ENCODE results near the gene KRT78. TPM values are rescaled to one million over a fixed set of nuclear protein-coding genes. Genes with fewer than 3 reads are reported as not detected.

The KRT78 gene
- total and polyA plus RNA-seq, 9 of the 15 experiments (the other 6 are each of a cell fraction or from before 2014, with no cell fraction given), result not detected

DNA sequence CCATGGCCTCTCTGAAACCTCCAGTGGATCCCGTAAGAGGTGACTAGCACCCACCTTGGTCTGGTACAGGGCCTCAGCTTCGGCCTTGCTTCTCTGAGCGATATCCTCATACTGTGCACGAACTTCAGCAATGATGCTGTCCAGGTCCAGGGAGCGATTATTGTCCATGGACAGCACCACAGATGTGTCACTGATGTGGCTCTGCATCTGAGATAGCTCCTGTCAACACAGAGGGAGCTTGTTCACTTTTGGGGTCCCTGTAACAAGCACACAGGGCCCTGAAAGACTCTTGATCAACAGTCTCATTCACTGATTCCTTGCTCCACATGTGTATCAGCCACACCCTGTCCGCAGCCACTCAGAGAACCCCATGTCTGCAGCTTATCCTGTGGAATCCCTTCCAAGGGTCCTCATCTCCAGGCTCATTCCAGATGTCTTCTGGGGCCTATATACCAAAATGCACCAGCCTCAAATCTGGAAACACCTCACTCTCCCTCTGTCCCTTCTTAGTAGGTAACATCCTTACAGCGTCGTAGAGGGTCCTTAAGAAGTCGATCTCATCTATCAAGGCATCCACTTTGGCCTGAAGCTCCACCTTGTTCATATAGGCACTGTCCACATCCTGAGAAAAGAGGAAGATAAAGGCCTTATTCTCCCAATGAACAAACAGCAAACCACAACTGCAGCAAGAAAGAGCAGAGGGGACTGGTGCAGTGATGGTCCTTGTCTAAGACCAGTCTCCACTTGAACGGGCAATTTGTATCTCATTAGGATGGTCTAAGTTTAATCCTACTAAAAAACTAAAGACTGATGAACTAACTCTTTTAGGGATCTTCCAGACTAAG, 56.4 kb downstream of the KRT78 start:
- Histone ChIP-seq H3K27me3 (ENCODE audit: control insufficient read depth in 2 of 2, insufficient read depth in 2 of 2, low read length in 2 of 2) (peaks cover 0 to 6% of the 10 kb centered on the region in 2 experiments; a peak in 1 of 5 replicates), H3K9me3 (replicated peaks; ENCODE audit: control insufficient read depth, insufficient read depth, low read depth, low read length) (no peaks in the 10 kb centered on the region), H2AFZ (ENCODE audit: low read depth, low read length) (no peak overlapping the region), H3K9ac (ENCODE audit: insufficient read depth in 1 of 2, low read depth in 2 of 2, low read length in 2 of 2) (no peak overlapping the region), H3K4me1 (replicated peaks in 1 of 2; ENCODE audit: control insufficient read depth in 2 of 2, insufficient read depth in 2 of 2, low read length in 2 of 2) (peaks cover 27 to 38% of the 10 kb centered on the region in 2 experiments; a peak in 4 of 5 replicates), H4K20me1 (replicated peaks; ENCODE audit: control insufficient read depth, insufficient read depth, low read length) (no peaks in the 10 kb centered on the region), H3K4me2 (ENCODE audit: insufficient read depth, low read length) (no peak overlapping the region), H3K4me3 (no peak overlapping the region), H3K36me3 (ENCODE audit: control insufficient read depth, insufficient read depth, low read length) (no peaks in the 10 kb centered on the region), H3K79me2 (ENCODE audit: control insufficient read depth, insufficient read depth, low read length) (no peaks in the 10 kb centered on the region), H3K27ac (ENCODE audit: extremely low read depth, low read depth, low read length) (no peak overlapping the region), H3K9me1 (ENCODE audit: control insufficient read depth, insufficient read depth, low read length) (no peaks in the 10 kb centered on the region)
- CTCF ChIA-PET (ENCODE audit: low intra/inter-chr PET ratio), result no interaction called here
- intact Hi-C loops (cut with micrococcal nuclease) (no loop called here), in situ Hi-C loops (cut with MboI) (no loop called here)
- BruUV-seq (replicated peaks), result no TSS peak
- 39% methylated on average over 9 of the region's 10 CpGs for WGBS (ENCODE audit: insufficient coverage, low coverage, missing lambda C conversion rate)
- FAIRE-seq (no peak), DNase-seq (ENCODE audit: extremely low read depth in 1 of 4, low spot score in 3 of 4) (no peak), ATAC-seq (no peak)
- POLR2A ChIA-PET, result interaction anchor here (0.6 to 0.9 kb wide), 3 partner anchors 17 to 1709 kb away, joined by 3 to 4 read pairs (median 3); no protein-coding TSS in a partner anchor
- TF ChIP-seq, protein P1, sequence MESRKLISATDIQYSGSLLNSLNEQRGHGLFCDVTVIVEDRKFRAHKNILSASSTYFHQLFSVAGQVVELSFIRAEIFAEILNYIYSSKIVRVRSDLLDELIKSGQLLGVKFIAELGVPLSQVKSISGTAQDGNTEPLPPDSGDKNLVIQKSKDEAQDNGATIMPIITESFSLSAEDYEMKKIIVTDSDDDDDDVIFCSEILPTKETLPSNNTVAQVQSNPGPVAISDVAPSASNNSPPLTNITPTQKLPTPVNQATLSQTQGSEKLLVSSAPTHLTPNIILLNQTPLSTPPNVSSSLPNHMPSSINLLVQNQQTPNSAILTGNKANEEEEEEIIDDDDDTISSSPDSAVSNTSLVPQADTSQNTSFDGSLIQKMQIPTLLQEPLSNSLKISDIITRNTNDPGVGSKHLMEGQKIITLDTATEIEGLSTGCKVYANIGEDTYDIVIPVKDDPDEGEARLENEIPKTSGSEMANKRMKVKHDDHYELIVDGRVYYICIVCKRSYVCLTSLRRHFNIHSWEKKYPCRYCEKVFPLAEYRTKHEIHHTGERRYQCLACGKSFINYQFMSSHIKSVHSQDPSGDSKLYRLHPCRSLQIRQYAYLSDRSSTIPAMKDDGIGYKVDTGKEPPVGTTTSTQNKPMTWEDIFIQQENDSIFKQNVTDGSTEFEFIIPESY (CRISPR knock-in tag; IDR thresholded peaks at IDR 0.05), result no peak
- TF ChIP-seq, protein P2, sequence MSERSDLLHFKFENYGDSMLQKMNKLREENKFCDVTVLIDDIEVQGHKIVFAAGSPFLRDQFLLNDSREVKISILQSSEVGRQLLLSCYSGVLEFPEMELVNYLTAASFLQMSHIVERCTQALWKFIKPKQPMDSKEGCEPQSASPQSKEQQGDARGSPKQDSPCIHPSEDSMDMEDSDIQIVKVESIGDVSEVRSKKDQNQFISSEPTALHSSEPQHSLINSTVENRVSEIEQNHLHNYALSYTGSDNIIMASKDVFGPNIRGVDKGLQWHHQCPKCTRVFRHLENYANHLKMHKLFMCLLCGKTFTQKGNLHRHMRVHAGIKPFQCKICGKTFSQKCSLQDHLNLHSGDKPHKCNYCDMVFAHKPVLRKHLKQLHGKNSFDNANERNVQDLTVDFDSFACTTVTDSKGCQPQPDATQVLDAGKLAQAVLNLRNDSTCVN (CRISPR knock-in tag; IDR thresholded peaks at IDR 0.05), result no peak
- TF ChIP-seq ZNF146 (CRISPR knock-in tag; IDR thresholded peaks at IDR 0.05; ENCODE audit: unreplicated experiment), result no peak
- no peak for TF ChIP-seq SMC3 (conservative IDR thresholded peaks at IDR 0.05; ENCODE audit: insufficient read depth, low read depth, low read length)
- no peak for TF ChIP-seq SRSF1 (IDR thresholded peaks at IDR 0.05; ENCODE audit: low read depth, low read length)
- no peak for TF ChIP-seq GTF2F1 (IDR thresholded peaks at IDR 0.05; ENCODE audit: low read depth, low read length)
- no peak for TF ChIP-seq KDM2B (CRISPR knock-in tag; IDR thresholded peaks at IDR 0.05)
- TF ChIP-seq ZFPM2 (CRISPR knock-in tag; IDR thresholded peaks at IDR 0.05), result no peak
- TF ChIP-seq, protein P3, sequence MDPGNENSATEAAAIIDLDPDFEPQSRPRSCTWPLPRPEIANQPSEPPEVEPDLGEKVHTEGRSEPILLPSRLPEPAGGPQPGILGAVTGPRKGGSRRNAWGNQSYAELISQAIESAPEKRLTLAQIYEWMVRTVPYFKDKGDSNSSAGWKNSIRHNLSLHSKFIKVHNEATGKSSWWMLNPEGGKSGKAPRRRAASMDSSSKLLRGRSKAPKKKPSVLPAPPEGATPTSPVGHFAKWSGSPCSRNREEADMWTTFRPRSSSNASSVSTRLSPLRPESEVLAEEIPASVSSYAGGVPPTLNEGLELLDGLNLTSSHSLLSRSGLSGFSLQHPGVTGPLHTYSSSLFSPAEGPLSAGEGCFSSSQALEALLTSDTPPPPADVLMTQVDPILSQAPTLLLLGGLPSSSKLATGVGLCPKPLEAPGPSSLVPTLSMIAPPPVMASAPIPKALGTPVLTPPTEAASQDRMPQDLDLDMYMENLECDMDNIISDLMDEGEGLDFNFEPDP (CRISPR knock-in tag; IDR thresholded peaks at IDR 0.05), result no peak
- TF ChIP-seq TAF1 (IDR thresholded peaks at IDR 0.05; ENCODE audit: control insufficient read depth, extremely low read depth, insufficient read depth, low read length, severe bottlenecking), result no peak
- TF ChIP-seq, protein P4, sequence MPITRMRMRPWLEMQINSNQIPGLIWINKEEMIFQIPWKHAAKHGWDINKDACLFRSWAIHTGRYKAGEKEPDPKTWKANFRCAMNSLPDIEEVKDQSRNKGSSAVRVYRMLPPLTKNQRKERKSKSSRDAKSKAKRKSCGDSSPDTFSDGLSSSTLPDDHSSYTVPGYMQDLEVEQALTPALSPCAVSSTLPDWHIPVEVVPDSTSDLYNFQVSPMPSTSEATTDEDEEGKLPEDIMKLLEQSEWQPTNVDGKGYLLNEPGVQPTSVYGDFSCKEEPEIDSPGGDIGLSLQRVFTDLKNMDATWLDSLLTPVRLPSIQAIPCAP (CRISPR knock-in tag; IDR thresholded peaks at IDR 0.05; ENCODE audit: borderline replicate concordance), result no peak
- TF ChIP-seq, protein P5, sequence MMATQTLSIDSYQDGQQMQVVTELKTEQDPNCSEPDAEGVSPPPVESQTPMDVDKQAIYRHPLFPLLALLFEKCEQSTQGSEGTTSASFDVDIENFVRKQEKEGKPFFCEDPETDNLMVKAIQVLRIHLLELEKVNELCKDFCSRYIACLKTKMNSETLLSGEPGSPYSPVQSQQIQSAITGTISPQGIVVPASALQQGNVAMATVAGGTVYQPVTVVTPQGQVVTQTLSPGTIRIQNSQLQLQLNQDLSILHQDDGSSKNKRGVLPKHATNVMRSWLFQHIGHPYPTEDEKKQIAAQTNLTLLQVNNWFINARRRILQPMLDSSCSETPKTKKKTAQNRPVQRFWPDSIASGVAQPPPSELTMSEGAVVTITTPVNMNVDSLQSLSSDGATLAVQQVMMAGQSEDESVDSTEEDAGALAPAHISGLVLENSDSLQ (IDR thresholded peaks at IDR 0.05), result no peak
- TF ChIP-seq ZFP1 (CRISPR knock-in tag; IDR thresholded peaks at IDR 0.05), result no peak
- TF ChIP-seq NFXL1 (CRISPR knock-in tag; IDR thresholded peaks at IDR 0.05), result no peak
- no peak for TF ChIP-seq SAFB2 (IDR thresholded peaks at IDR 0.05; ENCODE audit: borderline replicate concordance, low read depth, low read length, severe bottlenecking)

All from K562 (cell line).